Liver (tissue), 9 donors: ENCODE results near the gene CYBRD1. TPM values are rescaled to one million over a fixed set of nuclear protein-coding genes. Genes with fewer than 3 reads are reported as not detected.
"Not testable (repeated sequence)": the region's sequence is repeated elsewhere in the genome, so short reads cannot be mapped to it uniquely, and the experiment has no call there.

Experiments used
- DNase-seq: peaks from one replicate; pipeline ENCODE4 v3.0.0-alpha.2; 2017; ENCODE audit warnings: low spot score
- H3K27ac ChIP-seq, 2 donors: one replicate each; pipeline ENCODE4 v1.7.0; 2013; ENCODE audit warnings: inconsistent platforms in 2 of 2, low read length in 2 of 2, control low read depth in 1 of 2, low read depth in 1 of 2, mild to moderate bottlenecking in 1 of 2
- H3K27me3 ChIP-seq, 4 donors: one replicate each; pipeline versions ENCODE4 v1.6.1 to v1.7.0; 2013; ENCODE audit warnings: low read length in 3 of 4, inconsistent platforms in 1 of 4, mild to moderate bottlenecking in 1 of 4, moderate library complexity in 1 of 4; ENCODE audit not compliant: control insufficient read depth in 4 of 4, insufficient read depth in 4 of 4
- H3K36me3 ChIP-seq, 4 donors: one replicate each; pipeline versions ENCODE4 v1.6.1 to v1.7.0; 2013; ENCODE audit warnings: low read length in 3 of 4, mild to moderate bottlenecking in 3 of 4, low read depth in 1 of 4, moderate library complexity in 1 of 4; ENCODE audit not compliant: control insufficient read depth in 4 of 4, insufficient read depth in 3 of 4
- H3K4me1 ChIP-seq, 4 donors: one replicate each; pipeline versions ENCODE4 v1.6.1 to v1.7.0; 2013; ENCODE audit warnings: low read length in 3 of 4, mild to moderate bottlenecking in 3 of 4, moderate library complexity in 1 of 4; ENCODE audit not compliant: control insufficient read depth in 4 of 4, insufficient read depth in 4 of 4
- H3K4me3 ChIP-seq, 3 donors: one replicate each; pipeline versions ENCODE4 v1.6.1 to v1.7.0; 2013; ENCODE audit warnings: low read length in 3 of 3, control low read depth in 1 of 3, low read depth in 1 of 3, mild to moderate bottlenecking in 1 of 3
- H3K9ac ChIP-seq, 2 donors: one replicate each; pipeline ENCODE4 v1.7.0; 2013; ENCODE audit warnings: low read length in 2 of 2, mild to moderate bottlenecking in 2 of 2, moderate library complexity in 2 of 2, control low read depth in 1 of 2, low read depth in 1 of 2
- H3K9me3 ChIP-seq, 4 donors: one replicate each; pipeline versions ENCODE4 v1.6.1 to v1.7.0; 2013; ENCODE audit warnings: low read length in 3 of 4; ENCODE audit not compliant: control insufficient read depth in 4 of 4
- ATF3 ChIP-seq: IDR thresholded peaks from 2 replicates; pipeline ENCODE4 v1.6.1; 2016; ENCODE audit warnings: antibody characterized with exemption
- CTCF ChIP-seq: fragments of 150-350 bp; IDR thresholded peaks from 2 replicates; pipeline ENCODE4 v1.5.1; 2017; ENCODE audit warnings: improper control_type of control experiment, low read depth, low read length; ENCODE audit not compliant: missing input control
- EGR1 ChIP-seq, 2 donors: IDR thresholded peaks; 2 replicates each; pipeline ENCODE4 v1.6.1; 2016 to 2018; ENCODE audit warnings: antibody characterized with exemption in 2 of 2, low read depth in 2 of 2
- FOXA1 ChIP-seq: IDR thresholded peaks from 2 replicates; pipeline ENCODE4 v1.6.1; 2016; ENCODE audit warnings: antibody characterized with exemption
- FOXA2 ChIP-seq: IDR thresholded peaks from 2 replicates; pipeline ENCODE4 v1.6.1; 2016; ENCODE audit warnings: antibody characterized with exemption
- GABPA ChIP-seq, 2 donors: IDR thresholded peaks in 1 of 2; conservative IDR thresholded peaks in 1 of 2; 2 replicates each; pipeline ENCODE4 v1.6.1; 2016; ENCODE audit warnings: antibody characterized with exemption in 2 of 2, mild to moderate bottlenecking in 1 of 2, moderate library complexity in 1 of 2
- HNF4A ChIP-seq, 2 donors: conservative IDR thresholded peaks; 2 replicates each; pipeline ENCODE4 v1.6.1; 2016; ENCODE audit warnings: antibody characterized with exemption in 2 of 2, mild to moderate bottlenecking in 2 of 2
- HNF4G ChIP-seq: IDR thresholded peaks from 2 replicates; pipeline ENCODE4 v1.6.1; 2016; ENCODE audit warnings: antibody characterized with exemption
- JUND ChIP-seq, 2 donors: IDR thresholded peaks; 2 replicates each; pipeline ENCODE4 v1.6.1; 2016; ENCODE audit warnings: antibody characterized with exemption in 2 of 2
- MAX ChIP-seq: IDR thresholded peaks from 2 replicates; pipeline ENCODE4 v1.6.1; 2016; ENCODE audit warnings: antibody characterized with exemption
- NR2F2 ChIP-seq: IDR thresholded peaks from 2 replicates; pipeline ENCODE4 v1.6.1; 2016; ENCODE audit warnings: antibody characterized with exemption
- RAD21 ChIP-seq, 2 donors: IDR thresholded peaks; 2 replicates each; pipeline ENCODE4 v1.6.1; 2016; ENCODE audit warnings: antibody characterized with exemption in 2 of 2, mild to moderate bottlenecking in 2 of 2
- REST ChIP-seq: IDR thresholded peaks from 2 replicates; pipeline ENCODE4 v1.6.1; 2016; ENCODE audit warnings: antibody characterized with exemption, mild to moderate bottlenecking
- RXRA ChIP-seq, 2 donors: IDR thresholded peaks; 2 replicates each; pipeline ENCODE4 v1.6.1; 2017 to 2018; ENCODE audit warnings: antibody characterized with exemption in 2 of 2, mild to moderate bottlenecking in 1 of 2
- SP1 ChIP-seq: IDR thresholded peaks from 2 replicates; pipeline ENCODE4 v1.6.1; 2018; ENCODE audit warnings: antibody characterized with exemption, mild to moderate bottlenecking
- TAF1 ChIP-seq: conservative IDR thresholded peaks from 2 replicates; pipeline ENCODE4 v1.6.1; 2016; ENCODE audit warnings: antibody characterized with exemption, mild to moderate bottlenecking
- ZBTB33 ChIP-seq: IDR thresholded peaks from 2 replicates; pipeline ENCODE4 v1.6.1; 2016; ENCODE audit warnings: antibody characterized with exemption
- WGBS: extraction: QIAGEN DNeasy Blood & Tissue Kit; methylation state at CpG from one replicate; pipeline ENCODE4 v1.1.7; 2013; 5-methylcytosine and 5-hydroxymethylcytosine counted together
- polyA plus RNA-seq, 2 donors: library from polyadenylated mRNA; stranded (reverse) in 1 of 2; unstranded in 1 of 2; fragments of 200-250 nt in 1 of 2; fragments of >200 nt in 1 of 2; fragmentation: Nextera tagmentation in 1 of 2; extraction: Ambion mirVana in 1 of 2; gene quantifications; one replicate each; pipeline versions ENCODE4 v1.2.1 to v1.2.3, GENCODE V29; 2013 to 2015
- total RNA-seq, 2 donors: library from RNA; depleted of rRNA; stranded (reverse); fragments of >200 nt; gene quantifications; one replicate each; pipeline ENCODE4 v1.2.3, GENCODE V29; 2014
- donor health status: healthy.
- donor health status: healthy.
- donor health status: healthy.
- donor health status: healthy.
- donor health status: healthy.

Gene CYBRD1
- total and polyA plus RNA-seq, 4 donors = 5.8 to 51.1 (median 9.4) TPM

DNA sequence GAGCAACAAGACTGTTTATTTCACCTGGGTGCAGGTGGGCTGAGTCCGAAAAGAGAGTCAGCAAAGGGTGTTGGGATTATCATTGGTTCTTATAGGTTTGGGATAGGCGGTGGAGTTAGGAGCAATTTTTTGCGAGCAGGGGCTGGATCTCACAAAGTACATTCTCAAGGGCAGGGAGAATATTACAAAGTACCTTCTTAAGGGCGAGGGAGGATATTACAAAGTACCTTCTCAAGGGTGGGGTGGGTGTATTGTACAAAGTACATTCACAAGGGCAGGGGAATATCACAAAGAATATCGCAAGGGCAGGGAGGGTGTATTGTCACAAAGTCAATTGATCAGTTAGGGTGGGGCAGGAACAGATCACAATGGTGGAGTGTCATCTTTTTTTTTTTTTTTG is 24.6 kb upstream of the CYBRD1 start:
- not testable (repeated sequence) for H3K4me3 ChIP-seq, H3K27me3 ChIP-seq, H3K9ac ChIP-seq, H3K36me3 ChIP-seq, H3K27ac ChIP-seq, H3K4me1 ChIP-seq, DNase-seq, H3K9me3 ChIP-seq
- 95% methylated on average over 5 of the region's 5 CpGs for WGBS

GRCh38 chr2:171505374-171505773 is 16.9 kb upstream of the CYBRD1 start:
- 34% methylated on average over 2 of the region's 2 CpGs for WGBS
- no peaks in the 10 kb centered on the region for H3K4me1 ChIP-seq
- no peak overlapping the region for H3K9ac ChIP-seq
- DNase-seq = no peak
- H3K9me3 ChIP-seq = no peaks in the 10 kb centered on the region
- TF ChIP-seq TAF1 = no peak
- no peak for TF ChIP-seq MAX
- no peak for TF ChIP-seq FOXA1
- TF ChIP-seq CTCF = no peak
- TF ChIP-seq RXRA (IDR thresholded peaks at IDR 0.05) = no peak
- no peak for TF ChIP-seq ATF3
- TF ChIP-seq FOXA2 = no peak
- no peak for TF ChIP-seq SP1
- TF ChIP-seq NR2F2 = no peak
- no peak for TF ChIP-seq EGR1 (IDR thresholded peaks at IDR 0.05; ENCODE audit: low read depth in 2 of 2)
- no peak for TF ChIP-seq GABPA (IDR thresholded peaks at IDR 0.05 in 1 of 2, conservative IDR thresholded peaks at IDR 0.05 in 1 of 2)
- TF ChIP-seq RAD21 (IDR thresholded peaks at IDR 0.05) = no peak
- H3K27me3 ChIP-seq = no peaks in the 10 kb centered on the region
- no peak overlapping the region for H3K27ac ChIP-seq
- H3K4me3 ChIP-seq = no peak overlapping the region
- no peaks in the 10 kb centered on the region for H3K36me3 ChIP-seq

DNA sequence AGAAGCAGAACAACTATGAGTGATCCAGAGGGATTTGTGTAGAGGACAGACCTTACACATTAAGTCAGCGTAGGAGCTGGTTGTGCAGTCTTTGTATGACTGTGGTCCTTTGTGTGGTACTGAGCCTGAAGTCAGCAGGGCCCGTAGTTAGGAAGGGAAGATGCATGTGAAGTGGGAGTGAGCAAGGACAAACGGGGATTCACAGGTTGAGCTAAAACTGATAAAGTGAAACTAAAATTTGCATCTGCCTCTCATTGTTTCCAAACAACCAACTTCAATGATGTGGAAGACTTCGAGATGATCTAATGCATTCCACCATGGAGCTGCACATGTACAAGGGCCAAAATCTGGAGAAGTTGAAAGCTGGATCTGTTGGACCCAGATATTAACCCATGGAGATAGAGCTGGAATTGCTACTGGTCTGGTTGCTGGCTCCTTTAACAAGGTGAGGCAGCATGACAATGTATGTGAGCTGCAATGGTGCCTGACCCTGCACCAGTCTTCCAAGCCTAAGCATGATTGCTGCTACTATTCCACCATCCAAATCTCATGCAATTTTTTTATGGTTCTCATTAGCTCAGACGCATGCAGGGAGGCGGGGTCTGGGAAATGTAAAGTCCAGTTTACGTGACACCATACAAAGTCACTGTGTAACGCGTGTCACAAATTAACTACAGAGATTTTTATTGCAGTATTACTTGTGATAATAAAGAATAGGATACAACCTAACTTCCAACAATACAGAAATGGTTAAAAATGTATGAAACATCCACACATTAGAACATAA is 12.1 kb upstream of the CYBRD1 start:
- Histone ChIP-seq H3K36me3 (no peaks in the 10 kb centered on the region), H3K4me3 (no peak overlapping the region), H3K27me3 (no peaks in the 10 kb centered on the region), H3K27ac (no peak overlapping the region), H3K9me3 (no peaks in the 10 kb centered on the region), H3K9ac (no peak overlapping the region), H3K4me1 (no peaks in the 10 kb centered on the region)
- WGBS = 81% methylated on average over 9 of the region's 9 CpGs
- no peak for DNase-seq
- no peak for TF ChIP-seq JUND (IDR thresholded peaks at IDR 0.05)
- TF ChIP-seq EGR1 (IDR thresholded peaks at IDR 0.05; ENCODE audit: low read depth in 2 of 2) = no peak
- TF ChIP-seq MAX = no peak
- no peak for TF ChIP-seq NR2F2
- TF ChIP-seq HNF4A (conservative IDR thresholded peaks at IDR 0.05) = no peak
- no peak for TF ChIP-seq REST
- no peak for TF ChIP-seq CTCF
- TF ChIP-seq FOXA1 = no peak
- TF ChIP-seq SP1 = no peak
- TF ChIP-seq ZBTB33 = no peak
- no peak for TF ChIP-seq HNF4G
- no peak for TF ChIP-seq TAF1
